ENCODE measurements around the gene FGF14.
"Not testable (repeated sequence)": the region's sequence is repeated elsewhere in the genome, so short reads cannot be mapped to it uniquely, and the experiment has no call there.

Gene FGF14

DNA sequence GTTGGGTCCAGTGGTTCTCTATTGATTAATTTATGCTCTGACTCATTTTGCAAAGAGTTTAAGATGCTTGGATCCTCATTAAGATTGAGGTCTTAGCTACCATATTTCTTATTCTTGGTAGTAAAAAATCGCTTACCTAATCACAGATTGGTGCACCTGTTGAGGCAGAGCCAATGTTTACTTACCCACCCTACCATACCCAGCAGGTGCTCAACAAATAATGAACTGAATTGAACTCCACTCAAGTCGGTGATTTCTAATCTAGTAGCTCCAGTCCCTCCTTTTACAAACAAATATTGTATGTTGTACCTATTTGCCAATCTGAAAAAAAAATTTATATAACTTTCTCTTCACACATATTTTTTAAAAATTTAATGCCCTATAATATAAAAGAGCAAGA, 361.0 kb downstream of the FGF14 start:
- no peak for DNase-seq (ENCODE audit: low read depth in 2 of 2)

DNA sequence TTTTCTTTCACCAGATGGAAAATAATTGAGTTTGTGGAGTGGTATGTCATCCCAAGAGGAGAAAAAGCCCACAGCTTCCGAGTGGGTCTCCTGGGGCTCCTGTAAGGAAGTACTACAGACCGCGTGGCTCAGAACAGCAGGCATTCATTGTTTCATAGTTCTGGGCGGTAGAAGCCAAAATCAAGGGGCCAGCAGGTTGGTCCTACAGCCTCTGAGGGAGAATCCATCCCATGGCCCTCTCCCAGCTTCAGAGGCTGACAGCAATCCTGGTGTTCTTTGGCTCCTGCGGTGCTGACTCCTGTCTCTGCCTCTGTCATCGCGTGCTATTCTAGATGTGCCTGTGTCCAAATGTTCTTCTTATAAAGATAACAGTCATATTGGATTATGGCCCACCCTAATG, 362.6 kb downstream of the FGF14 start:
- DNase-seq (ENCODE audit: low read depth in 2 of 2) = no peak

DNA sequence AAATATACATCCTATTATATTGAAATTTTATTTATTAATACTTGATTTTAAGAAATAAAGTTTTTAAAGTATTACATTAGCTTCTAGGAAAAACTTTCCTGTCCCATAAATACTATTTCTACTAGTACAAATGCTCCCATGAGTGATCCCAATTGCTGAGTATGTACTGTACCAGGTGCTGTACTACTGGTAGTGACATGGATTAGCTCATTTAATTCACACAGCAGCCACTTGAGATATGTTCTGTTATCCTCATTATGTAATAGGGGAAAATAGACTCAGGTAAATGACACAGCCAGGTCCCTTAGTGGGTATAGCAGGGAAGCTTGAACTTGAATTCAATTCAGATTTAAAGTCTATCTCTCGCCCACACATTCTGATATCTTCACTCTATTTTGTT, 363.1 kb downstream of the FGF14 start:
- DNase-seq (ENCODE audit: low read depth in 2 of 2) = no peak

DNA sequence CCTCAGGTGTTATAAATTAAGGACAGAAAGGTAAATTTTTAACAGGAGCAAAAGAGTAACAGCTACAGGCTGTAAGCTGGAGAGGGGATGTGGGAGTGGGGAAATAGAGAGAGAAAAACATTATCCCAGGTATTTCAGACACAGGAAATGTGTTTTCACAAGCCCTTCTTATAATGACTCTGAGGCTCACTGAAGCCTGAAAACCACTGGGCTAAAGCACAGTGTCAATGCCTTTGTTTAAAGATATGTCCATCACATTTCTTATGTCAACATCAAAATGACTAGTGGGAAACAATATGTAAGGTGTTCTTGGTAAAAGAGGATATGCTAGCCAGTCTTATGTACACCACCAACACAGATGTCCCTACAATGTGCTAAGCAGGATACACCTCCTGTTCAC, 365.9 kb downstream of the FGF14 start:
- no peak for DNase-seq (ENCODE audit: low read depth in 2 of 2)

DNA sequence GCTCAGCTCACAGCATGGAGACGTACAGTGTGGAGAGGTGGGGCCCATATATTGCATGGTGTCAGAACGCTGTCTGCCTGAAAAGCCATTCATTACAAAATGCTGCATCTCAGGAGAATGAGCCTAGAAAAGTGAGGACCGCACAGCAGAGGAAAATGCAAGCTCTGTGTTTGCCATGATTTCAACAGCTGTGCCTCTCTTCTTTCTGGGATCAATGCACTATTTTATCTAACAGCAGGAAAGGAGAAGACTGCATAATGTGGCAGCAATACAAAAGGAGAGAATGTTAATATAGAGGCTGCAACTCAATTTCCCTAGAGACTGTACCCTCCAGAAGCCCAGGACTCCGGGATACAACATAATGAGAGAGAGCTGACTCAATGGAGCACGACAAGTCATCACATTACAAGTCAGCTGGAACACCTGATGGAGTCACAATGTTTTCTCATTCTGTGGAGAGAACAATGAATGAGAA, 368.0 kb downstream of the FGF14 start:
- DNase-seq (ENCODE audit: low read depth in 2 of 2) = no peak

DNA sequence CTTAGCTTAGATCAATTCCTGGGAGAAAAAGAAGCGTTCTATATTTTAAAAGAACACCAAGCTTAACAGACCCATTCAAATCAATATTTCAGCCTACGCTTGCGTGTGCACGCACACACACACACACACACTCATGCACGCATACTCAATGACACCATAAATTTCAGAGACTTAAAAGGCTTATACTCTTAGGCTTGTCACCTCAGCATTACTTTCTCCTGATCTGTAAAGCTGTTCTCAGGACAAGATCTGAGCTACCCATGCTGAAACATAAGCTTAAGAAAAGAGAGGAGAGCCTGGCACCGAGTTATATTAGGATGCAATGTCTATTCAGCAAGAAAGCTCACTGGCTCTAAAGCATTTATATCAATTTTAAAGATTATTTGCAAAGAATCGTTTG, 368.5 kb downstream of the FGF14 start:
- DNase-seq (ENCODE audit: low read depth in 2 of 2) = no peak

DNA sequence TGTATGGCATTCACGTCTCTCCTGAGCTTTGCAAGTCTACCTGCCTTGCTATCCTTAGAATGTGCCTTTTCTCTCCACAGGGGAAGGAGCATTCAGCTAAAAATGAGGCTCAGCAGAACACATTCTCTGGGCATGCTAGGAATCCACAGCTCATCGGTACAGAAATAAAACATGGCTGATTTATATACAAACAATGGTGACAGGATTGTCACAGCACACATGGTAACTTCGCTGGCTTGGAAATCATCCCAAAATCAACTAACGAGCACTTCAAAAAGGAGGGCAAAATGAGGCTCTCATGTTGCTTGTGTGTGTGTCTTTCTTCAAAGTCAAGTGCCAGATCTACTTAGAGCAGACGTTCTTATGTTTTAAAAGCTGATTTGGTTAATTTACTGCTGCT, 373.0 kb downstream of the FGF14 start:
- DNase-seq (ENCODE audit: low read depth in 2 of 2) = no peak

DNA sequence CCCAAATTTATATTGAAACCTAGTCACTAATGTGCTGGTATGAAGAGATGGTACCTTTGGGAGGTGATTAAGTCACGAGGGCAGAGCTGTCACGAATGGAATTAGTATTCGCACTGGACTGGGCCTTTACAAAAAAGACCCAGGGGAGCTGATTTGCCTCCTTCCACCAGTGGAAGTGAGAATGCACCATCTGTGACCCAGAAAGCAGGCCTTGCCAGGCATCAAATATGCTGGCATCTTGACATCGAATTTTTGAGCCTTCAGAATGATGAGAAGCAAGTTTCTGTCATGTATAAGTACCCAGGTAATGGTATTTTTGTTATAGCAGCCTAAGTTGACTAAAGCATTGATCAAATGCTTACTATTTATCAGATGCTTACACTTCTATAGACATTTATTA, 373.6 kb downstream of the FGF14 start:
- no peak for DNase-seq (ENCODE audit: low read depth in 2 of 2)

DNA sequence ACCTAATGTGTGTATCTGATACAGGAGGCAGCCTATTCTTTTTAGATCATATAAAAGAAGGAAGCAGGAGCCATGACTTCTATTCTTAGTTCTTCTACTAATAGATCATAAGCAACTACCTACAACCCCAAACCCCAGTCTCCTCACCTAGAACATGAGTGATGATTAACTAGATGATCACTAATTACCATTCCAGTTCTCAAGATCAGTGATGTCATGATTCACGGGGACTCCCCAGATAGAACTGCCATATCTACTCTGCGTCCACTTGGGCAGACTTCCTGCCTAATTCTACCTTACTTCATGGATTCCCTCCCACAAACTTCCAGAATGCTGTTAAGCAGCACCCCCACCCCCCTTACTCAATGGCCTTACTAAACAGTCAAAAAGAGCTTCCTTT, 380.1 kb downstream of the FGF14 start:
- DNase-seq (ENCODE audit: low read depth in 2 of 2) = no peak

DNA sequence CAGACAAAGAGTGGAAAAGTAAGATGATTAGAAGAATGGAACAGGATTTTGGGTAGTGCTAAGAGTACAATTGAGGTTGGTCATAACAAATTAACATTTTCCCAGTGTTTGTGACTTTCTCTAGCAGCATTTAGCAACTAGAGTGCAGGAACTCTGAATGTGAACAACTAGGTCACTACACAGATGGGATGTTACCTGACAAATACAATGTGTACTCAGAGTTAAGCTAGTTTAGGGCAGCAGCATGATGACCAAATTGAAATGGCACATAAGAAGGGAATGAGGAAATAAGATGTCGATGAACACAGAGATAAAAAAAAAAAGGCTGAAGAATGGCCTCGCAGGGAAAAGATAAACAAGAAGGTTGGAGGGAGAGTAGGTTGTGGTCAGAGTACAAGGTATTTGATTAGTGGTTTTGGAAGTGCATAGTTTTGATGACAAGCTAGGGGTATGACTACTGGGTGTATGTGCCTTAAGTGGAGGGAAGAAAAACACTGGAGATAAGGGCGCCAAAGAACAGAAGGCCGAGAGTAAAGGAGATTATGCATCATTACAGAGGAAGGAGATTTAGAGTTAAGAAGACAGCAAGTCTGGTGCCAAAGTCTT, 381.1 kb downstream of the FGF14 start:
- no peak for DNase-seq (ENCODE audit: low read depth in 2 of 2)

DNA sequence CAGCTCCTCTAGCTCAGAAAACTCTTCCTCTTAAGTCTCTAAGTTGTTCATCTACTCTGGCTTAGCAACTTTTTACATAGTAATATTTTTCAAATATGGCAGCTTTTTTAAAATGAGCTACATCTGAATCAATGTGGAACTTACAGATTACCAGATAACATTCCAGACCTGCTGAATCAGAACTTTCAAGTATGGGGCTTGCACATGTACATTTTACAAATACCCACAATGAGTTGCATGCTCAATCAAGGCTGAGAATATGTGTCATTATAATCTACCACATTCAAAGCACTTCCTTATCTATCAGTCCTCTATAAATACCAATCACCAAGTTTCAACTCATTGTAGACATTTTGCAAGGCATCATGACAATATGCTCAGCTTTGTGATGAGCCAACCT, 383.1 kb downstream of the FGF14 start:
- DNase-seq (ENCODE audit: low read depth in 2 of 2) = no peak

DNA sequence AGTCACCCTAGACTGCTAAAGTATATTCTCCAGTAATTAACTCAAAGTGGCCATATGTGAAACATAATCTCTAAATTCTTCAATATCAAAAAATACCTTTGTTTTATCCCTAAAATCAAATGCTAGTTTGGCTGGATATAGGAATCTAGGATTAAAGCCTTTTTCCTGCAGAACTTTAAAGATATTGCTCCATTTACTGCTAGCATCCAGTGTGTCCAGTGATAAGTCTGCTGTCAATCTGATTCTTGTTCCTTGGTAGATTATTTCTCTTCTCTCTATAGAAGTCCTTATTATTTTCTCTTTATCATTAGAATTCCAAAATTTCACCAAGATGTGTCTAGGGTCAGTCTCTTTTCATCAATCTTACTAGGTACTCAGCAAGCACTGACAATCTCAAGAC, 384.6 kb downstream of the FGF14 start:
- no peak for DNase-seq (ENCODE audit: low read depth in 2 of 2)

DNA sequence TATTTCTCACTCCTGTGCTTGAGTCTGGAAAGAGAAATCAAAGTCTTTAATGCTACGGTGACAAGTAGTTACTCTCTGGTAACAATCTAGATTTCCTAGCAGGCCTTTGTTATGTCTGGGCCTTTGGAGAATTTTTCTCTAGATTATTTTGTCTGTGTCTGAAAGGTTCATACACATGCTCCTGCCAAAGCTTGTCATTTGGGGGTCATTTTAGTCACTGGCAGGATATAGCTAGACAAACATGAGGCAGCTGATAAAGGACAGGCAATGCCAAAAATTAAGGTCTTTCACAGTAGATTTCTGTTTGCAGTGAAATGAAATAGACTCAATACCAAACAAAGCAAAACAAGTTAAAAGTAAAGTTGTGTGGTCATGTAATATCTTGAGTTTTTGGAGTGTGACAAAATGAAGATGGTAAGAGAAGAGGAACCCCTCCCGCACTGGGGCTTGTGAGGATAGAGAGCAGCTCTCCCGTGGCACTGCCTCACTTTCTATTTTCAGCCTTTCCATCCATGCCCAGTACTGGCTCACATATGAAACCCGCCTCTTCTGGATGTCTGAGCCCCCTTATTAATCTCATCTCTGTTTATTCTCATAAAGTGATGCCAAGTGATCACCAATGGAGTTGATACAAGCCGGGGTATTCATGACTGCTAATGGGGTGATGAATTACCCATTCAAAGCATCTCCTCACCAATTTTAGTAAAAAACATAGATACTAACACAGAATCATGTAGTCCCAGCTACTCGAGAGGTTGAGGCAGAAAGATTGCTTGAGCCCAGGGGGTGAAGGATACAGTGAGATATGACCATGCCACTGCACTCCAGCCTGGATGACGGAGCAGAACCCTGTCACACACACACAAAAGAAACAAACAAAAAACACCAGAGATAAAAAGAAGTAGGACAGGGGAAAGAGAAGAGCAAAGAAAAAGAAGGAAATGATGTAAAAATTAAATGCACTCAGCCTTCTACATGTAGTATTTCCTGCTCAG, 389.3 kb downstream of the FGF14 start:
- DNase-seq (ENCODE audit: low read depth in 2 of 2) = no peak

DNA sequence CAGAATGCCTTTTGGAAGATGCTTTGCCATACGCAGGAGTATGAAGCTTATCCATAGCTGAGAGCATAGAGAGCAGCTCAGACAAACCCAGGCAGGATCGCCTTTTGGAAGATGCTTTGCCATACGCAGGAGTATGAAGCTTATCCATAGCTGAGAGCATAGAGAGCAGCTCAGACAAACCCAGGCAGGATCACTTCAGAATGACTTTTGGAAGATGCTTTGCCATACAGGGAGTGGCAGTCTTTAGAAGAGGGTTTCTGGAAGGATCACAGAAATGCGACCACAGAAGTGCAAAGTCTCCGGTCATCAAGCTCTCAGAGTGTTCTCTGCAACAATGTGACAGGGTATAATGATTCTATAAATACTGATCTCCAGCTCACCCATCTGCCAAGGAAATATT, 390.4 kb downstream of the FGF14 start:
- DNase-seq (ENCODE audit: low read depth in 2 of 2) = not testable (repeated sequence)

DNA sequence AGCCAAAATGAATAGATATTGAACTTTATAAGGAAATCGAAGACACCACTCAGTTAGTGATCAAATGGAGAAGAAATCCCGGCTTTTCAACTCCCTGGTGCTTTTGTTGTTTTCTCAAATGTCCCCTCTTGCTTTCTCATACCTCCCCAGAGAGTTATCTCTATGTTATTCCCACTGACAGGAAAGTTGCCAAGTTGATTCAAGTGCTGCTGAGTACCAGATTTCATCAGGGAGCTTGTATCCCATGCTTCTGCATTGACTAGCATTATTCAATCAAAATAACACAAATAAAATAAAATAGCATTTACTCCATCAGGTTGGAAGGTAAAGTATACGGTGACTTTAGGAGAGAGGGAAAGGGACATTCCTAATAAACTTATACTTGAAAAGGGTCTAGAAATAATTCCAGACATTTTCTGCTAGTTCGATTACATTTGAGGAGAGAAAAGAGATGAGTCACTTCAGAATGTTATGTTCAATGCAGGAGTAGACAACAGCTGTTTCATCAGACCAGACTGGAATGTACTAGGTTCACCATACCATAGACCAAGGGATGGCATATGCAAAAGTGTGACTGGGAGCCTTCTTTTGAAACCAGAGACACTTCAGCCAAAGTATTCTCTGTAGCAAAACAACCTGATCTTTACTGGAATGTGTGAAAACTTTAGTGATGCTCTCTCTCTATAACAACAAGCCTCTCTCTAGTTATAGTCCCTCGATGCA, 397.8 kb downstream of the FGF14 start:
- no peak for DNase-seq (ENCODE audit: low read depth in 2 of 2)

DNA sequence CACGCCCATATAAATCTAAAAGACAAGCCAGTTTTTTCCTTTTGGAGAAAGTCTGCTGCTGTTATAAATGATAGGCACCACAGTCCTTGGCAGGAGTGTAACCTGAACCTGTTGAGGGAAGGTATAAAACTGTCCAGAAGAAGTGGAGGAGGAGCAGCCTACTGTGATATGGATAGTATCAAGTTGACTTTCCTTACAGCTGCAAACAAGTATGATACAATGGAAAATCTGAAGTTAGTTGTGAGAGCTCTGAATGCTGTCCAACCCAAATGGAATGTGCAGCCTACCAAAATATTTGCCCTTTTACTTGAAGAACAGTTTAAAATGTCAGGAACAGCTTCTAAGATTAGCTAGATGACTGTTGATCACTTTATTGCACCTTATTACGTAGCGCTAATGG, 399.6 kb downstream of the FGF14 start:
- DNase-seq (ENCODE audit: low read depth in 2 of 2) = no peak

DNA sequence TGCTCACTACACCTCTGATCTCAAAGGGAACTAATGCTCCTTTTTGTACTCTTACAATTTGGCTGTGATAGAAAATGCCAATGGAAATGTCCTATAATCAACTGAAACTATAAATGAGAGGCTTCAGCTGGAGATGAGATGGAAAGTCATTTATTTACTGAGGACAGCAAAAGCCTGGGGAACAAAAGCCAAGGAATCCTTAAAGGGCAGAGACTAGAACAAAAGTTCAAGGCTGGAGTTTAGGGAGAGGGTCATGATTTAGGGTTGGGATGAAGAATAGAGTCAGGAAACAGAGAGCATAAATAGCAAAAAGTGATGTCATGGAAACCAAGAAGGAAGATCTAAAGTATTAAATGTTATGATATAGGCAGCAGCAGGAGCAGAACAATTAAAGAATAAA, 401.1 kb downstream of the FGF14 start:
- no peak for DNase-seq (ENCODE audit: low read depth in 2 of 2)

DNA sequence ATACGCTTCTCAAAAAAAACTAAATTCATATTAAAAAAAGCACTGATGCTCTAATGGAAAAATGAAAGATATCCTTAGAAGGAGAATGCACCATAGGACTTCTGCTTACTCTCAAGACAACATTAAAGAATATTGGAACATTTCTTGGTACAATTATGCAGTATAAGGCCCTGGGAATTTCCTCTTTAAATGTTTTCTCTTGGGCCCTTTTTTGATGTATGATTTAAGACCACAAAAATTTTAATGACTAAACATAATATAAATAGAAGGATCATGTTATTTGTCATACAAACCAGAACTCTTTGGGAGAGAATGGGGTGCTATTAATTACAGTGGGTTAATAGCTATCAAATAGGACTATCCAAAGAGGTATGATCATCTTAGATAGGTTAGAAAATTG, 403.7 kb downstream of the FGF14 start:
- DNase-seq (ENCODE audit: low read depth in 2 of 2) = no peak

DNA sequence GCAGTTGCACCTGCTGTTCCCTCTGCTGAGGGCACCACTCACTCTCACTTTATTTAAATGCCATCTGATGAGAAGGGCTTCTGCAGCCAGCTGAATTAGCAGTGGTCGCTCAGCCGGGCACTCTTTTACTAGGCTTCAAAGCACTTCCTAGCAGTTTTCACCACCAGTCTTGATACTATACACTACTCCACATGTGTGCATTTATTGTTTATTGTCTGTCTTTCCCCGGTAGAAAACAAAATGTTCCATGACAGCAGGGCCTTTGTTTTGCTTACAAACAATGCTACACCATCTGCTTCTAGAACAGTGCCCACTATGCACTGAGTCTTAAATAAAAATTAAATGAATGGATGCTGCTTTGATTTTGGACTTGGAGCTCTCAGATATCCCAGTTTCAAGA, 404.9 kb downstream of the FGF14 start:
- no peak for DNase-seq (ENCODE audit: low read depth in 2 of 2)

DNA sequence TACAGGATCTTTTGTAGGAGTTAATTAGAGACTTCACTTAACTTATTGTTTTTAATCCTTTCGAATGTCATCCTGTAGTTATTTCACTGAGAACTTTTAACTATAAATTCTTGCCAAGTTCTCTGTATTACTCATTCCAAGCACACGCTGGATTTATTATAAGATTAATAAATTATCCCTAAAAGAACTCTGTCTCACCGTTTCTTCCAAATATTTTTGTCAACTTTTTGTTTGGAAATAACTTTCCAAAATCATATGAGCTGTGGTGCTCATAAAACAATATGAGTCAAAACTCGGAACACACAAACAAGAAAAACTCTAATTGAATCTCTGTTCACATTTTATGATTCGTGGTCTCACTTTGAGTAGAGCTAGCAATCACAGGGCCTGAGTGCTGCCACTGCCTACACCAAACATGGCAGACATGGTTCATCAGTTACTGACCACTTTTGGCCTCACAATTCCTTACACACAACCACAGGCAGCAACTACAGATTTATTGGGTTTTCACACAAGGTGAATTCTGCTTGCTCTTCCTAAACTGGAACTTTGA, 412.0 kb downstream of the FGF14 start:
- DNase-seq (ENCODE audit: low read depth in 2 of 2) = no peak

DNA sequence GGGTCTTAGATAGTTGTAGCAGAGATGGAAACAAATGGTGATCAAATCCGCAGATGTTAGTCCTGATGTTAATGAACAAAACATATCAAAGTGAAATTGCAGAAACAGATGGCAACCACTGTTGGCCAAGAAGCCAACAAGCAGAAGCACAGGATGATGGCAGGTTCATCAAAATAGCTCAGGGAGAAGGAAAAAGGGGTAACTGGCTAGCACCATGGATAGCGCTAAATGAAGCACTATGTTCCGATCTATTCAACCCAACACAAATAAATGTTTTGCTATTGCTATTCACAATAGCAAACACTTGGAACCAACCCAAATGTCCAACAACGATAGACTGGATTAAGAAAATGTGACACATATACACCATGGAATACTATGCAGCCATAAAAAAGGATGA, 413.7 kb downstream of the FGF14 start:
- DNase-seq (ENCODE audit: low read depth in 2 of 2) = no peak

DNA sequence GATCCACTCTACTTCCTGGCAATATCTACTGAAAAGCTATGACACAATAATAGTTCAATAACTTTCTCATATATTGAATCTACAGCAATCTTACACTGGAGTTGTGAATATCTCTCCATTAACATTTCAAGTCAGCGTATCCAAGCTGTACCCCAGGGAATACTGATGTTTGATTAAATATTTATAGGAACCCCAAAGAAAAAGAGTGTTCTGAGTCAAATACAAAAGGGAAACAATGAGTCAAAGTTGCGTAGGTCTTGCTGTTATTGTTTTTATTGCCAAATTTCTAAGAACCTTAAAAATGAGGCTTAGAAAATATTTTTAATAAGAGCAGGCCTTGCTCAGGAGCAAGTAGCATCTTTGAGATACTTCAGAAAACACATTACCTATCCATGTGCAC, 415.5 kb downstream of the FGF14 start:
- no peak for DNase-seq (ENCODE audit: low read depth in 2 of 2)

All from stimulated activated CD4-positive, alpha-beta T cell treated with anti-CD3 and anti-CD28 coated beads, Interleukin-4, amount 100 ng/mL, for 48 hours (primary cell).